GM21717 (cell line): ENCODE results near the gene SHANK3.
"Not testable (repeated sequence)": the region's sequence is repeated elsewhere in the genome, so short reads cannot be mapped to it uniquely, and the experiment has no call there.

Source experiments
- ATAC-seq: cut with Tn5 transposase; IDR thresholded peaks from one replicate; pipeline ENCODE4 v1.9.1; 2021; ENCODE audit warnings: mild to moderate bottlenecking, moderate library complexity; ENCODE audit not compliant: unreplicated experiment

The SHANK3 gene

DNA sequence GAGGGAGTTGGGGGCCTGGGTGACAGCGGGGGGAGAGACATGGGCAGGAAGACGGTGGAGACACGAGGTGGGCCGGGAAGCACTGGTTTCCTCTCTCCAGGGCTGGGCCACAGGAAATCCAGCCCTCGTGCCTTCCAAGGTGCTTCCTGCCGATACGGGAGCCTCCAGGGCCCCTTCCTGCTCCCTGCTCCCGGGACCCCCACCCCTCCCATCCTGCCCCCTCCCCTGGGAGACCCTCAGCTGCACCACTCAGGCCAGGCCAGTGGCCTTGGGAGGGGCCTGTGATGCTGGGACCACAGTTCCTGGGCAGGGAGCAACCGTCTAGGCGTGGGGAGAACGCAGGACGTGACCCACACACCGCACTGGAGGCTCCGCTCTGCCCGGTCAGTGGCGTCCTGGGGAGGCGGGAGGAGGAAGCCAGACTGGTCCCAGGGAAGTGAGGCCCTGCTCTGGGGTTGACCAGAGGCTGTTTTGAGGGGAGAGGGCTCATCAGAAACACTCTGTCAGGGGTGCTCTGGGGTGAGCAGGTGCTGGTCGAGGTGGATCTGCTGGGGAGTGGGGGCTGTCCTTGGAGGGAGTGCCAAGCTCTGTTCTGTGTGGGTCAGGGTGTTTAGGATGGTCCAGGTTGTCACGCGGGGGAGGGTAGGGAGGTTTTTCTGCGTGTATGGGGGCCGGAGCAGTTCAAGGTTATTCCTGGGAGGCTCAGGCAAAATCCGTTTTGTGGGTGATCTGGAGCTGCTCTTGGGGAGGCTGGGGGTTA lies at the start of gene SHANK3:
Gene SHANK3, plus strand, starts transcription at position 353 of the 760 bp plus-strand sequence.
- no peak for ATAC-seq

DNA sequence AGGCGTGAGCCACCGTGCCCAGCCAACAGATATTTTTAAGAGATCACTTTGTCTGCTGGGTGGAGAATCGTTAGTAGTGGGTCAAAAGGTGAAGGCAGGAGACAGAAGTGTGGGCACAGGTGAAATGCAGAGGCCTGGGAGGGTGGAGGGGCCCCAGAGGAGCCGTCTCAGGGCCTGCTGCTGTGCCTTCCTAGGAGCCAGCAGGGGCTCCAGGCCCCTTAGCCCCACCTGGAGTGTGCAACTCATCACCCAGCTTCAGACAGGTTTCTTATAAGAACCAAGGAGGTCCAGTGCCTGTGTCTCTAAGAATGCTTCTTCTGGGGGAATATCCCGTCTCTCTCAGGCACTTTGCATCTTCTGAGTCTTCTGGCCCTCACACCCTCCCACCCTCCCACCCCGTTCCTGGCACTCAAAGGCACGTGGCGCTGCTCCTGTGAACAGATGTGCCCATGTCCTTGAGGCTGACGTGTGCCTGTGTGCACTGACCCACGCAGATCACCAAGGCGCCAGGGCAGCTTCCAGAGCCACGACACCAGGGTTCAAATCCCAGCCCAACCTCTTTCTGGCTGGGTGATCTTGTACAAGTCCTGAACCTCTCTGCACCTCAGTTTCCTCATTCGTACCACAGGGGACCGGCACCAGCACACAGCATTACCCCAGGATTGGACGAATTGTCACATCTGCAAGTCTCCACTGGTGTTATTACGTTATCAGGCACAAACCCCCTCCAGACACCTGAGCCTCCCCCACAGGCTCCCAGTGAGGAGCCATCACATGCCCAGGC lies 48.1 kb upstream of the SHANK3 start:
- no peak for ATAC-seq

DNA sequence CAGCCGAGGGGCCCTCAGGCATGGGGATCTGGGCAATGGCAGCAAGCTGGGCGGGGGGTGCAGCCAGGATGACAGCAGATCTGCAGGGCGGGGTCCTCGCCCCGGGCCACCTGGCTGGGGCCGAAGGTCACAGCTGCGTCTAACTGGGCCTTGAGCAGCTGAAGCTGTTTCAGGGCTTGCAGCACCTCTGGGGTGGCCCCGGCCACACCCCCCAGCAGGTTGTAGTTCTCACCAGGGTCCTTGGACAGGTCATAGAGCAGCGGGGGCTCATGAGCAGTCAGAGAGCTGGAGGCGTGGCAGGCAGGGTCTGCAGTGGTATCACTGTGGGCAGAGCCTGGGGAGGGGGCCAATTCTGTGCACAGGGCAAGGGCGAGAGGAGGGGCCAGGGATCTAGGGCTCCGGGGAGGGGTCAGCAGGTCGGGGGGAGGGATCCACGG lies 47.5 kb upstream of the SHANK3 start:
- no peak for ATAC-seq

DNA sequence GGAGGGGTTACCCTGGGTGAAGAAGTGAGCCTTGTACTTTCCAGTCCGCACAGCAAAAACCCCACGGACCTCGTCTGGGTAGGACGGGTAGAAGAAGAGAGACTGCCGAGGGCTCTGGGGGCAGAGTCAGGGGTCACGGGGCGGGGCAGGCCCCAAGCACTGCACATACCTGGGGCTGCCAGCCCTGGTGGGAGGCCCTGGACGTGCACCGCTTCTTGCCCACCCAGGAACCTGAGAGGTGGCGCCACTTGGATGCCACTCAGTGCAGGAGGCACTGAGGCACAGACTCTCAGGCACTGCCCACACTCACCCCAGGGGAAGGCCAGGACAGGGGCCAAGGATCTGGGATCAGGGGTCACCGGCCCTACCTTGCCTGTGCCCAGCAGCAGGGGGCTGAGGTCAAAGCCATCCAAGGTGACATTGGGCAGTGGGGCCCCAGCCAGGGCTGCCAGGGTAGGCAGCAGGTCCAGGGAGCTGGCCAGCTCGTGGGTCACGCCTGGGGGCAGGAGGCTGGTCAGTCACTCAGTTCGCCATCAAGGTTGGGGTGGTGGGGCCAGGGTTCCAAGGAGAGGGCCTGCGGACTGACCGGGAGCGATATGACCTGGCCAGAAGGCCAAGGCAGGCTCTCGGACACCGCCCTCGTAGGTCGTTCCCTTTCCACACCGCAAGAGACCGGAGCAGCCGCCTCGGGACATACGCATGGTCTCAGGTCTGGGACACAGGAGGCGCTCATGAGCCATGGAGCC lies 46.9 kb upstream of the SHANK3 start:
- ATAC-seq: no peak

DNA sequence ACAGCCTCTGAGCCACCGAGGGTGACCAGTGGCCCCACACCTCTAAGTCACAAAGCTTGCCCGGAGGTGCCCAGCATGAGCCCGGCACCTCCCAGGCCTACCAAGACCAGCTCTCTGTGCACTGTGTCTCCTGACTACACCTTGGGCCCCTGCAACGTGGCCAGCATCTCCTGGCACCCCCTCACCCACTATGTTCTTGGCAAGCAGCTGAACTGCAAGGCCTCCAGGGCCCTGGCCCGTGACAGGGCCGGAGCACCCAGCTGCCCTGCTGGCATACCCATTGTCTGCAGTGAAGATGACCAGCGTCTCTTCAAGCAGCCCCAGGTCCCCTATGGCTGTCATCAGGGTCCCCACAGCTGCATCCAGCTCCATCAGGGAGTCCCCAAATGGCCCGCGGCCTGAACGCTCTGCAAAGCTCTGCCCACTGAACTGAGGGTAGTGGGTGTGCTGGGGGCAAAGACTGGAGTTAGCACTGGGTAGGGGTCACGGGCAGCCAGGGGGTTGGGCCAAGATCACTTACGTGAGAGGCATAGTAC lies 46.2 kb upstream of the SHANK3 start:
- ATAC-seq: no peak

DNA sequence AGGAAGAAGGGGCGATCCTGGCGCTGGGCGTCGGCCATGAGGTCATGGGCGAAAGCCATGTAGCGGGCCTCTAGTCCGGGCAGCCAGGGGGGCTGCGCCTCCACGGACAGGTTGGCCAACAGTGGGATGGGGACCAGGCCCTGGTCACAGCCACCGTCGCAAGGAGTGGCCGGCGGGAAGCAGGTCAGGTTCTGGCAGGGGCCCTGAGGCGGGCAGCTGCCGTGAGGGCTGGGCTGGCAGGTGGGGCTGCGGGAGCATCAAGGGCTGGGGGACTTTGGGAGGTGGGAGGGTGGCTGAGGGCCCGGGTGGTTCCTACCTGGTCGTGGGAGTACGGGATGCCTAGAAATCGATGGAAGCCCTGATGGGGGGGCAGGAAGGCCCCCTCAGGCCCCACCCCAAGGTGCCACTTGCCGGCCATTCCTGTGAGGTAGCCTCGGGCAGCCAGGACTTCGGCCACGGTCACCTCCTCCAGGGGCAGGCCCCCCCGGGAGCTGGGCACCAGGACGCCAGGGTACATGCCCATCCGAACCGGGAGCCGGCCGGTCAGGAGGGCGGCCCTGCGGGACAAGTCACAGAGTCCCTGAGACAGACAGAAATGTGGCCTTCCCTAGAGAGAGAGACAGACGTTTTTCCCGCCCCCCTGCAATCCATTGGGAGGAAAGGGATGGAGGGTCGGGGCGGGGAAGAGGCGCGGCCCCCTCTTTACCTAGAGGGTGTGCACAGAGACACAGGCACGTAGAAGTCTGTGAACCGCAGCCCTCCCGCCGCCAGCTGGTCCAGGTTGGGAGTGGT lies 45.6 kb upstream of the SHANK3 start:
- no peak for ATAC-seq

DNA sequence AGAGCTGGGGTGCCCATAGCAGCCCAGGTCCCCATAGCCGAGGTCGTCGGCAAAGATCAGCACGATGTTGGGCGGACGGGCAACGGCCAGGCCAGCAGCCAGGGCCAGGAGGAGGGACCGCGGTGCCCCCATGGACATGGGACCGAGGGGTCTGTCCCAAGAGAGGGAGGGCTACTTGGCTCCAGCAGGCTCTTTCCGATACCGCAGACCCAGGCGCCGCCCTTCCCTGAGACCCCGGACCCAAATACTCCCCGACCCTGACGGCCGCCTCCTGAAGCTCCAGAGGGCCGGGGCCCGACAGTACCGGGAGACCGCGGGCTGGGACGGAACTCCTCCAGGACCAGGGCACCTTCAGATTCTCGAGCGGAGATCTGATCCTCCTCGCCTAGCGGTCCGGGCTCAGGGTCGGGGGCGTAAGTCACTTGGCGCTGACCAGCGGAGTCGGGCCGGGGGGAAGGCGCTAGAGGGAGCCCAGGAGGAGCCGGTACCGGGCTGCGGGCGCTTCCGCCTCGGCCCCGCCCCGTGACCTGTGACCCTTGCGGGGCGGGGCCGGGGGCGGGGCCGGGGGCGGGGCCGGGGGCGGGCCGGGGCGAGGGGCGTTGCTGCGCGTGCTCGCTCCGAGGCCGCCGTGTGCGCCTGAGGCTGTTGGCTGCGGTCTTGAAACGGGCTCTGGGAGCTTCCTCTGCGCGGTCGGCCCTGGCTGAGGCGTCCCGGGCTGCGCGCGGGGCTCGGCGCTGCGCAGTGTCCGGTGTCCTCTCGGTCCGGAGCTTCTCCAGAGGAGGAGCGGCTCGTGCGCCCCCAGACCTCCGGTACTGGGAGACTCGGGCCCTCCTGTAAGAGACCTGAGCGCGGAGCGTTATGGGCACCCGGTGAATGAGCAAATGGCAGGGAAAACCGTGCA lies 44.7 kb upstream of the SHANK3 start, which contains the start of gene ARSA:
Gene ARSA, minus strand, starts transcription at position 511 of the 901 bp plus-strand sequence. Its CDS starts 373 bp downstream, at position 138.
- peak; percentile 51 for ATAC-seq

DNA sequence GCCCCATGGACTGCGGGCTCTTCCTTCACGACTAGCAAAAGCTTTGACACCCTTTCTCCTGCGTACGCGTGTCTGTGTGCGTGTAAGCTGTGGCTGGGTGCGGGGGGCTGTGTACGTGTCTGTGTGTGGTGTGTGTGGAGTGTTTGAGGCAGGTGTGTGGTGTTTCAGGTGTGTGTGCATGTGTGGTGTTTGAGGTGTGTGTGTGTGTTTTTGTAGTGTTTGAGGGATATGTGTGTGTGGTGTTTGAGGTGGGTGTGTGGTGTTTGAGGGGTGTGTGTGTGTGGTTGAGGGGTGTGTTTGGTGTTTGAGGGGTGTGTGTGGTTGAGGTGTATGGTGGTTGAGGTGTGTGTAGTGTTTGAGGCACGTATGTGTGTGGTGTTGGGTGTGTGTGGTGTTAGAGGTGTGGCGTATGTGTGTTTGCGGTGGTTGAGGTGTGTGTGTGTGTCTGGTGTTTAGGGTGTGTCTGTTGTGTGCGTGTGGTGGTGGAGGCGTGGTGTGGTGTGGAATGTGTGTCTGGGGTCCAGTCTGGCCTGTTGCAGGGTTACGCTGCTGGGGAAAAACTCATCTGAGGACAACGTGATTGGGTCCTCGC lies 44.0 kb upstream of the SHANK3 start:
- no peak for ATAC-seq

DNA sequence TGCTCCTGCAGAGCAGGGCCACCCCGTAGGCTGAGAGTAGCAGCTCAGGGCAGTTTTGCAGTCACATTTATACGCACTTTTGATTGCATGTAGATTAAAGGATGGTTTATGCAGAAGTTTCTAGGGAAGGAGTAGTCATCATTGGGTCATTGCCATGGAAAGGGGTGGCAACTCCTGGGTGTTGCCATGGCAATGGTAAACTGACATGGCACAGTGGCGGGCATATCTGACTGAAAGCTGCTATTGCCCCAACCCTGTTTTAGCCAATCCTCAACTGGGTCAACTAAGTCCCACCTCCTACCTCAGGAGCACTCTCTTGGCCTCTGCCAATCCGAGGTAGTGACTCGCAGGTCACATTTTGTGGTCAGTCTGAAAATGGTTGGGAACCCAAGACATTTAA lies 42.2 kb upstream of the SHANK3 start:
- ATAC-seq: no peak

DNA sequence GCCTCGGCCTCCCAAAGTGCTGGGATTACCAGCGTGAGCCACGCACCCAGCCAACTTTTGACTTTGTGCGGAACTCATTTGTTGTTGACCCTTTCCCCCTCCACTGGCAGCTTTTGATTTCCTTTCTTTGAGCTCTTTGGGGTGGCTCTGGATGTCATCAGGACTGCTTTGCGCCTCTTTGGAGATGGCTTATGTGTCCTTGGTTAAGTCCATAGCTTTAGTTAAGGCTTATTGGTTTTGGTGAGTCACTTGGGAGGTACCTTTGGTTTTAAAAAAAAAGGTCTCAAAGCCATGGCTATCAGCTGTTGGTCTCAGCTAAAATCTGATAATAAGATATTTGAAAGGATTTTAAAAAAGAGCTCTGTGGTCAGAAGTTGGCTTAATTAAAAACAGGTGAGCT lies 39.5 kb upstream of the SHANK3 start:
- ATAC-seq: no peak

DNA sequence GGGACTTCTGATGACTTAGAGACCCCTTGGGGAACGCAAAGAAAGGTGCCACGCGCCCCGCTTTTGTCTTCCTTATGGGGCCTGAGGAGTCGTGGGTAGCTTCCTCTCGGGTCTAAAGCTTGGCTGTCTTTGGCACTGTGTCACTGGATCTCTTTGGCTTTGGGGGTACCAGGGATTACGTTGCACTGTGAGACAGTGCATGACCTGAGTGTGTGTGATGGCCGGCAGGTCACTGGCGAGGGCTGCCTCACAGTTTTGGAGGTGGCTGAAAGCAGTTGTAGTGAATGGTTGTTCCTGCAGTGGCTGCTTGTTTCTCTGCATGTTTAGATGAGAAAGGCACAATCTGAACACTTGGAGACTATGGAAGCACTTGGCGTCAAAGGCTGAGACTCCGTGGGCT lies 38.9 kb upstream of the SHANK3 start:
- ATAC-seq: no peak

DNA sequence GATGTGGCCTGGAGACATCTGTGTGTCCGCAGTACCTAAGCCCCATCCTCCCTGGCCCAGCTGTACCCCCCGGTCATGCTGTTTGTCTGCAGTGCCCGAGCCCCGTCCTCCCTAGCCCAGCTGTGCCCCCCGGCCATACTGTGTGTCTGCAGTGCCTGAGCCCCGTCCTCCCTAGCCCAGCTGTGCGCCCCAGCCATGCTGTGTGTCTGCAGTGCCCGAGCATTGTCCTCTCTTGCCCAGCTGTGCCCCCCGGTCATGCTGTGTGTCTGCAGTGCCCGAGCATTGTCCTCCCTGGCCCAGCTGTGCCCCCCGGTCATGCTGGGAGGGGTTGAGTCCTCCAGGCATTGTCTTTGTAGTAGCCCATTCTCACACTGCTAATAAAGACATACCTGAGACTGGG lies 37.0 kb upstream of the SHANK3 start:
- ATAC-seq: no peak

DNA sequence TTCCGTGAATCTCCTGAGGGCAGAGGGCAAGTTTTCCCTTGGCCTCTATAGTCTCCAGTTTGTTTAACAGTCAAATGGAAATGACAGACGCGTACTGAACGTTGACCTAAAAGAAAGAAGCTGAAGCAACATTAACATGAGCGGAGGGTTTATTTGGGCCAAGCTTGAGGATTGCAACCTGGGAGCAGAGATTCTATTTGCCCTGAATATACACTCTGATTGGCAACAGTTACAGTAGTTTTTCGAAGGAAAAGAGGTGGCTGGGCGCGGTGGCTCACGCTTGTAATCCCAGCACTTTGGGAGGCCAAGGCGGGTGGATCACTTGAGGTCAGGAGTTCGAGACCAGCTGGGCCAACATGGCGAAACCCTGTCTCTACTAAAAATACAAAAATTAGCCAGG lies 32.3 kb upstream of the SHANK3 start:
- ATAC-seq: not testable (repeated sequence)

DNA sequence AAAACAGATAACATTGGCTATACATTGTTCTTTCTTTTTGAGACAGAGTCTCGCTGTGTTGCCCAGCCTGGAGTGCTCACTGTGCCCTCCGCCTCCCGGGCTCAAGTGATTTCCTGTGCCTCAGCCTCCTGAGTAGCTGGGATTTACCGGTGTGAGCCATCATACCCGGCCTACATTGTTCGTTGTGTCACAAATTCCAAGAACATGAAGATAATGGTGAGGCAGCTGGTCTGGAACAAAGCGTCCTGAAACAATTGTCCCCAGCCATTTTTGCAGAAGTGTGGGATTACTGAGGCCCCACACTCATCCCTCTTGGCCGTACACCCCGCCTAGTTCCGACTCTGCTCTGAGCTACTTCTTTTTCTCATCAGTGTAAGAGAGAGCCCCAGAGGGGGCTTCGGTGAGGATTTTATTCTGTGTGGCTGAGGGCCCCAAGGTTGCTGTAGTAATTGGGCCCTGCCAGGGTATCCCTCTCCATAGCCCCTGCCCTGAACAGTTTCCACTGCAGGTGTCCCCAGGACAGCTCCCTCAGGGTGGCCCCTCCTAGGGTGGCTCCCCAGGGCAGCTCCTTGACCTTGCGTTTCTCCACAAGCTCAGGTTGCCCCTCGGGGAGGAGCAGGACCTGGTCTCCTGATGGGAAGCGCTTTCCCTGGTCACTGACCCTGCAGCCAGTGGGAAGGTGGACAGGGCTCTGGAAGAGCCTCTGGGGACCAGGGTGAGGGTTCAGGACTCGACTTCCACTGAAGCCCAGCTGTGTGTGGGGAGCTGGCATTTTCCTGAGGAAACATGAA lies 31.6 kb upstream of the SHANK3 start:
- no peak for ATAC-seq

DNA sequence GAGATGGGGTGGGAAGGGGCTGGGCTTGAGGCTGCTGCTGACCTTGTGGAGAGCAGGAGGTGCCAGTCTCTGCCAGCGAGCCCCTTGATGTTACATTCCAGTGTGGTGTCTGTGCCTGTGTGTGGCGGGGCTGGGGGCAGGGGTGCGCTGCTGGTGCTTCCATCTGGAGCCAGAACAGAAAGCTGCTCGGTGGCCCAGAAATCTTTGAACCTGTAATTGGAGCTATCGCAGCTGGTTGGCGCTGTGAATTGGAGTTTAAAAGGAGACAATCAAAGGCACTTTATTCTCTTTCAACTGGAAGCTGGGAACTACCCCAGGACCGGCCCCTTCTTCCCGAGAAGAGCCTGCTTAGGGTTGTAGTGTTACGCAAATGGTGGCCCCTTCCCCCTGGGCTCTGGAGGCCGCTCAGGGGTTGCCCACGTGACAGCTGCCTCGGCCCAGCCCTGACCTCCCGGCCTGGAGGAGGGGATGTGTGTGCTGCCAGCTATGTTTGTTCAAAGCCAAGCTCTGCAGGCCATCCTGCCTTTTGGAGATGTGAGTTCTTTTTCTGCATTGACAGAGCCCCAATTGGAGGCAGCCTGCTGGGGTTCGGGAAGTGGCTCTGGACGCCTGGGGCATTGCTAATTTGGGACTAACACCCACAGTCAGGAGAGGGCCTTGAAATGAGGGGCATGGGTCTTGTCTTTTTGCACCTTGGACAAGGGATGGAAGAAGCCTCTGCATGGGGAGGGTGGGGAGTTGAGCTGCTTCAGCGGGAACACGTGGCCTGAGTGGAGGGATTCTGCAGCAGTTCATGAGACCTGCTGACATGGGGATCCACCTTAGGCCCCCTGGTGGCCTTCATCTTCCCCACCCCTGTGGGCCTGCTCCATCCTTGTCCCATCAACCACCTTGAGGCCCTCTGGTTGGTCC lies 30.7 kb upstream of the SHANK3 start:
- ATAC-seq: no peak

DNA sequence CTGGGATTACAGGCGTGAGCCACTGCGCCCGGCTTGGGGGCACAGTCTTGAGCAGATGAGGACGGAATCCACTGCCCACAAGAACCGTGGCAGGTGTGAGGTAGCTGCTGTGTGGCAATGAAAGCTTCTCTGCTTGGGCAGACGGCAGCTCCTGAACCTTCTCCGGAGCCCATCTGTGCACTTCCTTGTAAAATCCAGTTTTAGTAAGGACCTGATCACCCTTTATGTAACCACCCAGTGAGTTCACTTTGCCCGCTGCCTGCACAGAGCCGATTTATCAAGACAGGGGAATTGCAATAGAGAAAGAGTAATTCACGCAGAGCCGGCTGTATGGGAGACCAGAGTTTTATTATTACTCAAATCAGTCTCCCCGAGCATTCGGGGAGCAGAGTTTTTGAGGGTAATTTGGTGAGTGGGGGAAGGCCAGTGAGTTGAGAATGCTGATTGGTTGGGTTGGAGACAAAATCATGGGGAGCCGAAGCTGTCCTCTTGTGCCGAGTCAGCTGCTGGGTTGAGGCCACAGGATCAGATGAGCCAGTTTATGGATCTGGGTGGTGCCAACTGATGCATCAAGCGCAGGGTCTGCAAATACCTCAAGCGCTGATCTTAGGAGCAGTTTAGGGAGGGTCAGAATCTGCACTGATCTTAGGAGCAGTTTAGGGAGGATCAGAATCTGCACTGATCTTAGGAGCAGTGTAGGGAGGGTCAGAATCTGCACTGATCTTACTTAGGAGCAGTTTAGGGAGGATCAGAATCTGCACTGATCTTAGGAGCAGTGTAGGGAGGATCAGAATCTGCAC lies 29.4 kb upstream of the SHANK3 start:
- ATAC-seq: not testable (repeated sequence)

DNA sequence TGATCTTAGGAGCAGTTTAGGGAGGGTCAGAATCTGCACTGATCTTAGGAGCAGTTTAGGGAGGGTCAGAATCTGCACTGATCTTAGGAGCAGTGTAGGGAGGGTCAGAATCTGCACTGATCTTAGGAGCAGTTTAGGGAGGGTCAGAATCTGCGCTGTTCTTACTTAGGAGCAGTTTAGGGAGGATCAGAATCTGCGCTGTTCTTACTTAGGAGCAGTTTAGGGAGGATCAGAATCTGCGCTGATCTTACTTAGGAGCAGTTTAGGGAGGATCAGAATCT lies 28.9 kb upstream of the SHANK3 start:
- not testable (repeated sequence) for ATAC-seq
